ENCODE data around the gene CADM1.

- TF ChIP-seq EZH2phosphoT487 (IDR thresholded peaks at IDR 0.05; ENCODE audit: borderline replicate concordance, low read length) (no peak), EZH2 (IDR thresholded peaks at IDR 0.05; ENCODE audit: low read length, unreplicated experiment) (no peak)
- TF ChIP-seq, protein P1, sequence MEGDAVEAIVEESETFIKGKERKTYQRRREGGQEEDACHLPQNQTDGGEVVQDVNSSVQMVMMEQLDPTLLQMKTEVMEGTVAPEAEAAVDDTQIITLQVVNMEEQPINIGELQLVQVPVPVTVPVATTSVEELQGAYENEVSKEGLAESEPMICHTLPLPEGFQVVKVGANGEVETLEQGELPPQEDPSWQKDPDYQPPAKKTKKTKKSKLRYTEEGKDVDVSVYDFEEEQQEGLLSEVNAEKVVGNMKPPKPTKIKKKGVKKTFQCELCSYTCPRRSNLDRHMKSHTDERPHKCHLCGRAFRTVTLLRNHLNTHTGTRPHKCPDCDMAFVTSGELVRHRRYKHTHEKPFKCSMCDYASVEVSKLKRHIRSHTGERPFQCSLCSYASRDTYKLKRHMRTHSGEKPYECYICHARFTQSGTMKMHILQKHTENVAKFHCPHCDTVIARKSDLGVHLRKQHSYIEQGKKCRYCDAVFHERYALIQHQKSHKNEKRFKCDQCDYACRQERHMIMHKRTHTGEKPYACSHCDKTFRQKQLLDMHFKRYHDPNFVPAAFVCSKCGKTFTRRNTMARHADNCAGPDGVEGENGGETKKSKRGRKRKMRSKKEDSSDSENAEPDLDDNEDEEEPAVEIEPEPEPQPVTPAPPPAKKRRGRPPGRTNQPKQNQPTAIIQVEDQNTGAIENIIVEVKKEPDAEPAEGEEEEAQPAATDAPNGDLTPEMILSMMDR (conservative IDR thresholded peaks at IDR 0.05; ENCODE audit: low read depth, low read length) = no peak
Measured at GRCh38 chr11:115207916-115208315, 296.3 kb downstream of the CADM1 start.
